ENCODE results near the gene ABHD2. TPM values are rescaled to one million over a fixed set of nuclear protein-coding genes. Genes with fewer than 3 reads are reported as not detected.

Gene ABHD2
- polyA plus RNA-seq, 4 donors = 6.7 to 33.6 (median 18.8) TPM

GRCh38 chr15:89089316-89090230, 1.3 kb downstream of the ABHD2 start:
- DNase-seq = peak; percentile 42 to 70
- no peaks in the 10 kb centered on the region for H3K9me3 ChIP-seq (ENCODE audit: control insufficient read depth in 2 of 2, insufficient read depth in 1 of 2, low read depth in 1 of 2, low read length in 1 of 2)

GRCh38 chr15:89090791-89091626, 2.8 kb downstream of the ABHD2 start:
- WGBS, 3 donors = 10 to 28% (median 17%) methylated on average over 12 of the region's 12 CpGs
- no peak for FAIRE-seq
- peak in 1 of 2 donors; percentile 84 for DNase-seq

More at GRCh38 chr15:89089316-89090230, 1.3 kb downstream of the ABHD2 start:
- FAIRE-seq = no peak
- H3K4me1 ChIP-seq (ENCODE audit: control insufficient read depth in 3 of 3, insufficient read depth in 2 of 3, low read depth in 1 of 3, low read length in 2 of 3) = peaks cover 4 to 50% (median 18%) of the 10 kb centered on the region in 3 donors
- WGBS, 3 donors = 27 to 67% (median 45%) methylated on average over 5 of the region's 5 CpGs
- no peaks in the 10 kb centered on the region for H3K27me3 ChIP-seq (ENCODE audit: control insufficient read depth in 3 of 3, insufficient read depth in 3 of 3, low read length in 3 of 3)
- H3K4me3 ChIP-seq (ENCODE audit: low read depth in 1 of 3, low read length in 3 of 3) = peak overlapping the region; percentile 94 to 98 (median 97)
- peaks cover 0 to 12% (median 0%) of the 10 kb centered on the region in 3 donors for H3K36me3 ChIP-seq (ENCODE audit: control insufficient read depth in 3 of 3, insufficient read depth in 2 of 3, low read depth in 1 of 3, low read length in 3 of 3)
- peak overlapping the region; percentile 77 to 81 (median 79) for H3K27ac ChIP-seq (ENCODE audit: low read depth in 1 of 3, low read length in 2 of 3)

GRCh38 chr15:89091627-89092220, 3.5 kb downstream of the ABHD2 start:
- peaks cover 0 to 15% (median 3%) of the 10 kb centered on the region in 3 donors for H3K36me3 ChIP-seq (ENCODE audit: control insufficient read depth in 3 of 3, insufficient read depth in 2 of 3, low read depth in 1 of 3, low read length in 3 of 3)
- no peaks in the 10 kb centered on the region for H3K9me3 ChIP-seq (ENCODE audit: control insufficient read depth in 2 of 2, insufficient read depth in 1 of 2, low read depth in 1 of 2, low read length in 1 of 2)
- WGBS, 3 donors = 78 to 89% (median 84%) methylated on average over 1 of the region's 1 CpG
- H3K27me3 ChIP-seq (ENCODE audit: control insufficient read depth in 3 of 3, insufficient read depth in 3 of 3, low read length in 3 of 3) = no peaks in the 10 kb centered on the region
- peak overlapping the region in 1 of 3 donors; percentile 94 for H3K4me3 ChIP-seq (ENCODE audit: low read depth in 1 of 3, low read length in 3 of 3)
- peaks cover 7 to 50% (median 18%) of the 10 kb centered on the region in 3 donors for H3K4me1 ChIP-seq (ENCODE audit: control insufficient read depth in 3 of 3, insufficient read depth in 2 of 3, low read depth in 1 of 3, low read length in 2 of 3)
- DNase-seq (no peak), FAIRE-seq (no peak)
- peak overlapping the region in 2 of 3 donors; percentile 54 to 91 for H3K27ac ChIP-seq (ENCODE audit: low read depth in 1 of 3, low read length in 2 of 3)

More at GRCh38 chr15:89090791-89091626, 2.8 kb downstream of the ABHD2 start:
- H3K36me3 ChIP-seq (ENCODE audit: control insufficient read depth in 3 of 3, insufficient read depth in 2 of 3, low read depth in 1 of 3, low read length in 3 of 3) = peaks cover 0 to 15% (median 3%) of the 10 kb centered on the region in 3 donors
- peak overlapping the region in 1 of 3 donors; percentile 94 for H3K4me3 ChIP-seq (ENCODE audit: low read depth in 1 of 3, low read length in 3 of 3)
- peaks cover 7 to 50% (median 18%) of the 10 kb centered on the region in 3 donors for H3K4me1 ChIP-seq (ENCODE audit: control insufficient read depth in 3 of 3, insufficient read depth in 2 of 3, low read depth in 1 of 3, low read length in 2 of 3)
- peak overlapping the region; percentile 14 to 91 (median 72) for H3K27ac ChIP-seq (ENCODE audit: low read depth in 1 of 3, low read length in 2 of 3)
- no peaks in the 10 kb centered on the region for H3K9me3 ChIP-seq (ENCODE audit: control insufficient read depth in 2 of 2, insufficient read depth in 1 of 2, low read depth in 1 of 2, low read length in 1 of 2)
- no peaks in the 10 kb centered on the region for H3K27me3 ChIP-seq (ENCODE audit: control insufficient read depth in 3 of 3, insufficient read depth in 3 of 3, low read length in 3 of 3)

- 16 to 70% (median 40%) methylated on average over 7 of the region's 7 CpGs for WGBS, 3 donors
- FAIRE-seq (no peak), DNase-seq (no peak)
- Histone ChIP-seq H3K9me3 (ENCODE audit: control insufficient read depth in 2 of 2, insufficient read depth in 1 of 2, low read depth in 1 of 2, low read length in 1 of 2) (no peaks in the 10 kb centered on the region), H3K4me1 (ENCODE audit: control insufficient read depth in 3 of 3, insufficient read depth in 2 of 3, low read depth in 1 of 3, low read length in 2 of 3) (peaks cover 7 to 43% (median 16%) of the 10 kb centered on the region in 3 donors), H3K4me3 (ENCODE audit: low read depth in 1 of 3, low read length in 3 of 3) (peak overlapping the region in 2 of 3 donors; percentile 6 to 16), H3K27me3 (ENCODE audit: control insufficient read depth in 3 of 3, insufficient read depth in 3 of 3, low read length in 3 of 3) (no peaks in the 10 kb centered on the region), H3K27ac (ENCODE audit: low read depth in 1 of 3, low read length in 2 of 3) (peak overlapping the region; percentile 70 to 90 (median 82)), H3K36me3 (ENCODE audit: control insufficient read depth in 3 of 3, insufficient read depth in 2 of 3, low read depth in 1 of 3, low read length in 3 of 3) (peaks cover 0 to 15% (median 3%) of the 10 kb centered on the region in 3 donors)
Observed at GRCh38 chr15:89093509-89093908, 5.3 kb downstream of the ABHD2 start.

GRCh38 chr15:89095073-89095472, 6.8 kb downstream of the ABHD2 start:
- Histone ChIP-seq H3K4me3 (ENCODE audit: low read depth in 1 of 3, low read length in 3 of 3) (no peak overlapping the region), H3K27me3 (ENCODE audit: control insufficient read depth in 3 of 3, insufficient read depth in 3 of 3, low read length in 3 of 3) (no peaks in the 10 kb centered on the region), H3K27ac (ENCODE audit: low read depth in 1 of 3, low read length in 2 of 3) (no peak overlapping the region), H3K9me3 (ENCODE audit: control insufficient read depth in 2 of 2, insufficient read depth in 1 of 2, low read depth in 1 of 2, low read length in 1 of 2) (no peaks in the 10 kb centered on the region), H3K4me1 (ENCODE audit: control insufficient read depth in 3 of 3, insufficient read depth in 2 of 3, low read depth in 1 of 3, low read length in 2 of 3) (peaks cover 7 to 32% (median 13%) of the 10 kb centered on the region in 3 donors), H3K36me3 (ENCODE audit: control insufficient read depth in 3 of 3, insufficient read depth in 2 of 3, low read depth in 1 of 3, low read length in 3 of 3) (peaks cover 0 to 24% (median 3%) of the 10 kb centered on the region in 3 donors)
- FAIRE-seq (no peak), DNase-seq (no peak)
- 85 to 93% (median 88%) methylated on average over 5 of the region's 5 CpGs for WGBS, 3 donors

GRCh38 chr15:89095556-89095955, 7.3 kb downstream of the ABHD2 start:
- H3K9me3 ChIP-seq (ENCODE audit: control insufficient read depth in 2 of 2, insufficient read depth in 1 of 2, low read depth in 1 of 2, low read length in 1 of 2) = no peaks in the 10 kb centered on the region
- H3K36me3 ChIP-seq (ENCODE audit: control insufficient read depth in 3 of 3, insufficient read depth in 2 of 3, low read depth in 1 of 3, low read length in 3 of 3) = peaks cover 0 to 23% (median 3%) of the 10 kb centered on the region in 3 donors
- no peaks in the 10 kb centered on the region for H3K27me3 ChIP-seq (ENCODE audit: control insufficient read depth in 3 of 3, insufficient read depth in 3 of 3, low read length in 3 of 3)
- H3K4me1 ChIP-seq (ENCODE audit: control insufficient read depth in 3 of 3, insufficient read depth in 2 of 3, low read depth in 1 of 3, low read length in 2 of 3) = peaks cover 7 to 31% (median 13%) of the 10 kb centered on the region in 3 donors
- H3K4me3 ChIP-seq (ENCODE audit: low read depth in 1 of 3, low read length in 3 of 3) = no peak overlapping the region
- WGBS, 3 donors = 70 to 84% (median 82%) methylated on average over 8 of the region's 8 CpGs
- FAIRE-seq (no peak), DNase-seq (no peak)
- H3K27ac ChIP-seq (ENCODE audit: low read depth in 1 of 3, low read length in 2 of 3) = no peak overlapping the region

- no peak for FAIRE-seq
- 67 to 79% (median 71%) methylated on average over 5 of the region's 5 CpGs for WGBS, 3 donors
- no peak overlapping the region for H3K27ac ChIP-seq (ENCODE audit: low read depth in 1 of 3, low read length in 2 of 3)
Observed at GRCh38 chr15:89096664-89097063, 8.4 kb downstream of the ABHD2 start.

More at GRCh38 chr15:89096664-89097063, 8.4 kb downstream of the ABHD2 start:
- DNase-seq = no peak
- Histone ChIP-seq H3K9me3 (ENCODE audit: control insufficient read depth in 2 of 2, insufficient read depth in 1 of 2, low read depth in 1 of 2, low read length in 1 of 2) (no peaks in the 10 kb centered on the region), H3K4me1 (ENCODE audit: control insufficient read depth in 3 of 3, insufficient read depth in 2 of 3, low read depth in 1 of 3, low read length in 2 of 3) (peaks cover 9 to 31% (median 13%) of the 10 kb centered on the region in 3 donors), H3K36me3 (ENCODE audit: control insufficient read depth in 3 of 3, insufficient read depth in 2 of 3, low read depth in 1 of 3, low read length in 3 of 3) (peaks cover 0 to 22% (median 5%) of the 10 kb centered on the region in 3 donors), H3K4me3 (ENCODE audit: low read depth in 1 of 3, low read length in 3 of 3) (no peak overlapping the region), H3K27me3 (ENCODE audit: control insufficient read depth in 3 of 3, insufficient read depth in 3 of 3, low read length in 3 of 3) (no peaks in the 10 kb centered on the region)

Data from small intestine (tissue), 7 donors.